PFSK-1 (cell line): Measurements from ENCODE around the gene SORL1.

ENCODE experiments used
- FOXP2 ChIP-seq: optimal IDR thresholded peaks from 2 replicates; pipeline ENCODE3; 2011; ENCODE audit warnings: borderline replicate concordance, control low read depth, inconsistent platforms; ENCODE audit not compliant: insufficient read depth; ENCODE audit errors: extremely low read length, extremely low read depth
- POLR2AphosphoS5 ChIP-seq: IDR thresholded peaks from 2 replicates; pipeline ENCODE4 v1.6.1; 2012; ENCODE audit warnings: low read depth, mild to moderate bottlenecking, control low read depth, low read length, moderate library complexity
- TAF1 ChIP-seq: IDR thresholded peaks from 2 replicates; pipeline ENCODE4 v1.6.1; 2012; ENCODE audit warnings: low read length, control low read depth, borderline replicate concordance; ENCODE audit not compliant: insufficient read depth

DNA sequence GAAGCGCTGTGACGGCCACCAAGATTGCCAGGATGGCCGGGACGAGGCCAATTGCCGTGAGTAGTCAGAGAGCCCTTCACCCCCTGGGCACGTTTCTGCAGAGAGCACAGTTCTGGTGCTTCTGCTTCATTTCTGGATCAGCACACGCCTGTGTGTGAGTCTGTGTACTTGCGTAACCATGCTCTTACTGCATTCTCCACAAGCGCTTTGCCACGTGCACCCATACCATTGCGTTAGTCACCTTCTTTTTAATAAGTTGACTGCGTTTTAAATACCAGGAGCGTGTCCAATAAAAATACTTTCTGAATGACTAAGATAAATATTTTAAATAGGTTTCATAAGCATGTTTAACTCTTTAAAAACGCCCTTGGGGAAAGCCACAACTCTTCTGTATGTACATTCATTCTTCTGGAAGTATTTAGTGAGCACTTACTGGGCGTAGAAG, 143.6 kb downstream of the SORL1 start:
- TF ChIP-seq FOXP2 (no peak), POLR2AphosphoS5 (no peak), TAF1 (no peak)
